ENCODE results near the gene VPS36. TPM values are rescaled to one million over a fixed set of nuclear protein-coding genes. Genes with fewer than 3 reads are reported as not detected.
"Not testable (repeated sequence)": the region's sequence is repeated elsewhere in the genome, so short reads cannot be mapped to it uniquely, and the experiment has no call there.

Gene VPS36, protein sequence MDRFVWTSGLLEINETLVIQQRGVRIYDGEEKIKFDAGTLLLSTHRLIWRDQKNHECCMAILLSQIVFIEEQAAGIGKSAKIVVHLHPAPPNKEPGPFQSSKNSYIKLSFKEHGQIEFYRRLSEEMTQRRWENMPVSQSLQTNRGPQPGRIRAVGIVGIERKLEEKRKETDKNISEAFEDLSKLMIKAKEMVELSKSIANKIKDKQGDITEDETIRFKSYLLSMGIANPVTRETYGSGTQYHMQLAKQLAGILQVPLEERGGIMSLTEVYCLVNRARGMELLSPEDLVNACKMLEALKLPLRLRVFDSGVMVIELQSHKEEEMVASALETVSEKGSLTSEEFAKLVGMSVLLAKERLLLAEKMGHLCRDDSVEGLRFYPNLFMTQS
- total RNA-seq (100 to 1,000 TPM in 1 of 2 donors, 10 to 100 TPM in 1; 38.5 to 119 TPM), polyA plus RNA-seq (10 to 100 TPM; 17.3 to 21.8 TPM)
- long read RNA-seq, donor 1, full-length matches to known transcripts: 11 of 35 reads
- long read RNA-seq, donor 1, partial matches to known transcripts: 24 of 35 reads
- long read RNA-seq, donor 1, other reads (novel, unspliced or antisense): 0 of 35 reads
- long read RNA-seq, donor 2, full-length matches to known transcripts: 1 of 16 reads
- long read RNA-seq, donor 2, partial matches to known transcripts: 15 of 16 reads
- long read RNA-seq, donor 2, other reads (novel, unspliced or antisense): 0 of 16 reads
- long read RNA-seq, donor 3, full-length matches to known transcripts: 2 of 16 reads
- long read RNA-seq, donor 3, partial matches to known transcripts: 14 of 16 reads
- long read RNA-seq, donor 3, other reads (novel, unspliced or antisense): 0 of 16 reads
- long read RNA-seq, donor 4, partial matches to known transcripts: 6 of 7 reads
- long read RNA-seq, donor 4, other reads (novel, unspliced or antisense): 0 of 7 reads
- long read RNA-seq, donor 5, full-length matches to known transcripts: 4 of 235 reads
- long read RNA-seq, donor 5, partial matches to known transcripts: 222 of 235 reads
- long read RNA-seq, donor 5, other reads (novel, unspliced or antisense): 9 of 235 reads

- ATAC-seq (ENCODE audit: insufficient read depth, low FRiP score) (peak; percentile 95), DNase-seq (peak; percentile 97 to 98 (median 97))
- peaks cover 4 to 25% (median 9%) of the 10 kb centered on the region in 5 donors for H3K4me1 ChIP-seq (ENCODE audit: control insufficient read depth in 5 of 5, insufficient read depth in 5 of 5, low read length in 5 of 5)
- TF ChIP-seq, protein P1, sequence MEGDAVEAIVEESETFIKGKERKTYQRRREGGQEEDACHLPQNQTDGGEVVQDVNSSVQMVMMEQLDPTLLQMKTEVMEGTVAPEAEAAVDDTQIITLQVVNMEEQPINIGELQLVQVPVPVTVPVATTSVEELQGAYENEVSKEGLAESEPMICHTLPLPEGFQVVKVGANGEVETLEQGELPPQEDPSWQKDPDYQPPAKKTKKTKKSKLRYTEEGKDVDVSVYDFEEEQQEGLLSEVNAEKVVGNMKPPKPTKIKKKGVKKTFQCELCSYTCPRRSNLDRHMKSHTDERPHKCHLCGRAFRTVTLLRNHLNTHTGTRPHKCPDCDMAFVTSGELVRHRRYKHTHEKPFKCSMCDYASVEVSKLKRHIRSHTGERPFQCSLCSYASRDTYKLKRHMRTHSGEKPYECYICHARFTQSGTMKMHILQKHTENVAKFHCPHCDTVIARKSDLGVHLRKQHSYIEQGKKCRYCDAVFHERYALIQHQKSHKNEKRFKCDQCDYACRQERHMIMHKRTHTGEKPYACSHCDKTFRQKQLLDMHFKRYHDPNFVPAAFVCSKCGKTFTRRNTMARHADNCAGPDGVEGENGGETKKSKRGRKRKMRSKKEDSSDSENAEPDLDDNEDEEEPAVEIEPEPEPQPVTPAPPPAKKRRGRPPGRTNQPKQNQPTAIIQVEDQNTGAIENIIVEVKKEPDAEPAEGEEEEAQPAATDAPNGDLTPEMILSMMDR (IDR thresholded peaks at IDR 0.05; ENCODE audit: control extremely low read depth, extremely low read depth): peak; percentile 98
- H3K27ac ChIP-seq (ENCODE audit: low read depth in 1 of 2, low read length in 1 of 2): peak within 1 kb of the TSS; percentile 91 to 96
- WGBS, 2 donors: 0% methylated on average over 61 to 105 of the region's 105 CpGs
- peak within 1 kb of the TSS; percentile 81 to 95 for H3K9ac ChIP-seq (ENCODE audit: insufficient read depth in 1 of 2, low read length in 2 of 2)
- no peaks in the 10 kb centered on the region for H3K9me3 ChIP-seq (ENCODE audit: control insufficient read depth in 4 of 4, insufficient read depth in 3 of 4, low read length in 3 of 4)
- H3K36me3 ChIP-seq (ENCODE audit: control insufficient read depth in 4 of 4, insufficient read depth in 4 of 4, low read length in 4 of 4): peaks cover 0 to 2% (median 0%) of the 10 kb centered on the region in 4 donors
- H3K4me3 ChIP-seq: peak within 1 kb of the TSS; percentile 80
- no peaks in the 10 kb centered on the region for H3K27me3 ChIP-seq (ENCODE audit: control insufficient read depth in 3 of 3, insufficient read depth in 3 of 3, low read length in 2 of 3)
Measured at GRCh38 chr13:52450012-52450792, at the start of gene VPS36. TSS of gene VPS36 (minus strand) at chr13:52450634. CDS start at chr13:52450594, 40 bp downstream.

GRCh38 chr13:52497979-52498378 is 47.5 kb upstream of the VPS36 start:
- not testable (repeated sequence) for DNase-seq; H3K27ac ChIP-seq (ENCODE audit: low read depth in 1 of 2, low read length in 1 of 2); H3K27me3 ChIP-seq (ENCODE audit: control insufficient read depth in 3 of 3, insufficient read depth in 3 of 3, low read length in 2 of 3); ATAC-seq (ENCODE audit: insufficient read depth, low FRiP score); H3K4me1 ChIP-seq (ENCODE audit: control insufficient read depth in 5 of 5, insufficient read depth in 5 of 5, low read length in 5 of 5); H3K9me3 ChIP-seq (ENCODE audit: control insufficient read depth in 4 of 4, insufficient read depth in 3 of 4, low read length in 3 of 4); H3K9ac ChIP-seq (ENCODE audit: insufficient read depth in 1 of 2, low read length in 2 of 2); H3K4me3 ChIP-seq; H3K36me3 ChIP-seq (ENCODE audit: control insufficient read depth in 4 of 4, insufficient read depth in 4 of 4, low read length in 4 of 4)
- WGBS, 2 donors: 59 to 80% methylated on average over 2 to 3 of the region's 3 CpGs

DNA sequence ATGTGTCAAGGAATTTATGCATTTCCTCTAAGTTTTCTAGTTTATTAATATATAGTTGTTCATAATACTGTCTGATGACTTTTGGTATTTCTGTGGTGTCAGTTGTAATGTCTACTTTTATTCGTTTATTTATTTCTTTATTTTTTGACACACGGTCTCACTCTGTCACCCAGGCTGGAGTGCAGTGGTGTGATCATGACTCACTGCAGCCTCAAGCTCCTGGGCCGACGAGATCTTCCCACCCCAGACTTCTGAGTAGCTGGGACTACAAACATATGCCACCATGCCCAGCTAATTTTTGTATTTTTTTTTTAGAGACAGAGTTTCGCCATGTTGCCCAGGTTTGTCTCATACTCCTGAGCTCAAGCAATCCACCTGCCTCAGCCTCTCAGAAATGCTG is 43.8 kb upstream of the VPS36 start:
- not testable (repeated sequence) for H3K27ac ChIP-seq (ENCODE audit: low read depth in 1 of 2, low read length in 1 of 2); H3K9me3 ChIP-seq (ENCODE audit: control insufficient read depth in 4 of 4, insufficient read depth in 3 of 4, low read length in 3 of 4); ATAC-seq (ENCODE audit: insufficient read depth, low FRiP score); DNase-seq; H3K36me3 ChIP-seq (ENCODE audit: control insufficient read depth in 4 of 4, insufficient read depth in 4 of 4, low read length in 4 of 4); H3K4me1 ChIP-seq (ENCODE audit: control insufficient read depth in 5 of 5, insufficient read depth in 5 of 5, low read length in 5 of 5); H3K9ac ChIP-seq (ENCODE audit: insufficient read depth in 1 of 2, low read length in 2 of 2); H3K4me3 ChIP-seq; H3K27me3 ChIP-seq (ENCODE audit: control insufficient read depth in 3 of 3, insufficient read depth in 3 of 3, low read length in 2 of 3)
- WGBS, 2 donors: 72 to 79% methylated on average over 5 of the region's 5 CpGs

GRCh38 chr13:52491015-52491414 is 40.6 kb upstream of the VPS36 start:
- 86 to 88% methylated on average over 1 to 2 of the region's 5 CpGs for WGBS, 2 donors
- H3K27me3 ChIP-seq (ENCODE audit: control insufficient read depth in 3 of 3, insufficient read depth in 3 of 3, low read length in 2 of 3); H3K4me3 ChIP-seq; H3K9me3 ChIP-seq (ENCODE audit: control insufficient read depth in 4 of 4, insufficient read depth in 3 of 4, low read length in 3 of 4); H3K4me1 ChIP-seq (ENCODE audit: control insufficient read depth in 5 of 5, insufficient read depth in 5 of 5, low read length in 5 of 5); H3K36me3 ChIP-seq (ENCODE audit: control insufficient read depth in 4 of 4, insufficient read depth in 4 of 4, low read length in 4 of 4); DNase-seq; ATAC-seq (ENCODE audit: insufficient read depth, low FRiP score); H3K9ac ChIP-seq (ENCODE audit: insufficient read depth in 1 of 2, low read length in 2 of 2); H3K27ac ChIP-seq (ENCODE audit: low read depth in 1 of 2, low read length in 1 of 2): not testable (repeated sequence)

DNA sequence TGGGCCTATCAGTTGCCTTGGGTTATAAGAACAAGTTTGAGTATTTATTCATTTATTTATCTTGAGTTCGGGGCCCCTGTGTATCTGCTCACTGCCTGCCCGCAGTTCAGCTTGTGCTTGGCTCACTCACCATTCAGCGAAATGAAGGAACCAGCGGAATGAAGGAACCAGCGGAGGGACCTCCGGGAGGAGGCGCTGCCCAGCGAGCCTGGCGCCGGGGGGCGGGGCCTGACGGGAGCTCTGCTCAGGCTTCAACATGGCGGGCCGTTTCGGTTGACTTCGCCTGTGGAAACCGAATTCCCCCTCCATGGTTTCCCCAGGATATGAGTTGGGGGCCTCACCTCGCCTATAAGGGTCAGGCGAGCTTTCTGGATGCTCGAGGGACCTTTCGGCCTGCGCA is 38.3 kb upstream of the VPS36 start:
- H3K27me3 ChIP-seq (ENCODE audit: control insufficient read depth in 3 of 3, insufficient read depth in 3 of 3, low read length in 2 of 3); H3K27ac ChIP-seq (ENCODE audit: low read depth in 1 of 2, low read length in 1 of 2); H3K4me1 ChIP-seq (ENCODE audit: control insufficient read depth in 5 of 5, insufficient read depth in 5 of 5, low read length in 5 of 5); H3K4me3 ChIP-seq; H3K9me3 ChIP-seq (ENCODE audit: control insufficient read depth in 4 of 4, insufficient read depth in 3 of 4, low read length in 3 of 4); H3K9ac ChIP-seq (ENCODE audit: insufficient read depth in 1 of 2, low read length in 2 of 2); DNase-seq; H3K36me3 ChIP-seq (ENCODE audit: control insufficient read depth in 4 of 4, insufficient read depth in 4 of 4, low read length in 4 of 4); ATAC-seq (ENCODE audit: insufficient read depth, low FRiP score): not testable (repeated sequence)
- WGBS, 2 donors: no CpG with 5 or more reads among the region's 22 CpGs

DNA sequence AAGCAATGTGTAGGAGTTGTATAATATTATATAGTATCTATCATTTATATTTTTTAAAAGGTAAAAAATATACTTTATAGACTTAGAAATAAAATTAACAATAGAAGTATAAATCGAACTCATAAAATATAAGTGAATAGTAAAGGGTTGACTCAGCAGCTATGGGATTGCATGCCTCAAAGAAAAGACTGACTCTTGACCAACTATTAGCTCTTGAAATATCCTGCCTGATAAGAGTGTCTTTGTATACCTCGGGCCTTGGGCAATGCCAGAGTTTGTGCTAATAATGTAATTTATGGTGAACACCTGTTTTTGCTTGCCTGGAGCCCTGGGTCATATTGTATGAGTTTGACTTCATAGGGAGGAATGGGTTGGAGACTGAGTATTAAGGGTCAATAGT is 36.6 kb upstream of the VPS36 start:
- H3K27ac ChIP-seq (ENCODE audit: low read depth in 1 of 2, low read length in 1 of 2); H3K4me1 ChIP-seq (ENCODE audit: control insufficient read depth in 5 of 5, insufficient read depth in 5 of 5, low read length in 5 of 5); H3K9me3 ChIP-seq (ENCODE audit: control insufficient read depth in 4 of 4, insufficient read depth in 3 of 4, low read length in 3 of 4); H3K27me3 ChIP-seq (ENCODE audit: control insufficient read depth in 3 of 3, insufficient read depth in 3 of 3, low read length in 2 of 3); ATAC-seq (ENCODE audit: insufficient read depth, low FRiP score); H3K4me3 ChIP-seq; H3K36me3 ChIP-seq (ENCODE audit: control insufficient read depth in 4 of 4, insufficient read depth in 4 of 4, low read length in 4 of 4); H3K9ac ChIP-seq (ENCODE audit: insufficient read depth in 1 of 2, low read length in 2 of 2); DNase-seq: not testable (repeated sequence)
- WGBS, 2 donors: 62 to 91% methylated on average over 1 to 2 of the region's 2 CpGs

All from lung (tissue), 16 donors.